HepG2 (cell line): ENCODE data around the gene CYP27B1. TPM values are rescaled to one million over a fixed set of nuclear protein-coding genes. Genes with fewer than 3 reads are reported as not detected.

Experiments
- ATF7-NPFF ChIP-seq: sonication (generic); formaldehyde crosslinking; IDR thresholded peaks from 2 replicates; pipeline ENCODE4 v1.8.1; 2023; ENCODE audit warnings: mild to moderate bottlenecking, low read depth, missing genetic modification reagents, moderate library complexity
- CEBPB ChIP-seq: IDR thresholded peaks from 2 replicates; pipeline ENCODE4 v1.6.1; 2011; ENCODE audit warnings: low read depth, low read length, improper control_type of control experiment, borderline replicate concordance
- GABPA ChIP-seq, 2 experiments: IDR thresholded peaks; 2 replicates each; pipeline ENCODE4 v1.6.1; 2011 to 2016; ENCODE audit warnings: low read depth in 2 of 2, low read length in 1 of 2, missing biosample characterization in 1 of 2, missing genetic modification characterization in 1 of 2
- HNF4A ChIP-seq: sonication (generic); formaldehyde crosslinking; IDR thresholded peaks from 2 replicates; pipeline ENCODE4 v1.4.0; 2020; ENCODE audit warnings: missing genetic modification reagents
- HNRNPK ChIP-seq: fragments of 200-400 bp; formaldehyde crosslinking; IDR thresholded peaks from 2 replicates; pipeline ENCODE4 v1.6.1; 2018; ENCODE audit warnings: low read length, low read depth, moderate library complexity, mild to moderate bottlenecking; ENCODE audit not compliant: poor library complexity, severe bottlenecking
- HOXA5 ChIP-seq: sonication (generic); formaldehyde crosslinking; IDR thresholded peaks from 2 replicates; pipeline ENCODE4 v1.4.0; 2020; ENCODE audit warnings: missing genetic modification reagents
- HOXD1 ChIP-seq: sonication (generic); formaldehyde crosslinking; IDR thresholded peaks from 2 replicates; pipeline ENCODE4 v1.5.0; 2020; ENCODE audit warnings: missing genetic modification reagents
- KLF16 ChIP-seq, 2 experiments: sonication (generic) in 1 of 2; formaldehyde crosslinking in 1 of 2; IDR thresholded peaks; 2 replicates each; pipeline versions ENCODE4 v1.6.1 to v1.8.0; 2016 to 2023; ENCODE audit warnings: missing genetic modification reagents in 2 of 2, missing compliant biosample characterization in 1 of 2
- KLF6 ChIP-seq: IDR thresholded peaks from 2 replicates; pipeline ENCODE4 v1.8.0; 2016; ENCODE audit warnings: missing biosample characterization, missing genetic modification reagents
- RNF219 ChIP-seq: sonication (generic); formaldehyde crosslinking; IDR thresholded peaks from 2 replicates; pipeline ENCODE4 v1.5.0; 2020; ENCODE audit warnings: mild to moderate bottlenecking, missing genetic modification reagents
- SIN3A ChIP-seq: IDR thresholded peaks from 2 replicates; pipeline ENCODE4 v1.6.1; 2011; ENCODE audit warnings: low read depth, mild to moderate bottlenecking, control low read depth, low read length, borderline replicate concordance
- SMARCC2 ChIP-seq: fragments of 450-650 bp; IDR thresholded peaks from 2 replicates; pipeline ENCODE4 v1.6.1; 2017; ENCODE audit warnings: antibody characterized with exemption, mild to moderate bottlenecking
- SUZ12 ChIP-seq: fragments of 150-350 bp; IDR thresholded peaks from 2 replicates; pipeline ENCODE4 v1.6.1; 2014; ENCODE audit warnings: low read depth, low read length
- TAF15 ChIP-seq: fragments of 200-400 bp; formaldehyde crosslinking; IDR thresholded peaks from one replicate; pipeline ENCODE4 v1.6.1; 2018; ENCODE audit warnings: mild to moderate bottlenecking, low read depth, low read length; ENCODE audit not compliant: poor library complexity, severe bottlenecking
- TCF7 ChIP-seq: sonication (generic); IDR thresholded peaks from 2 replicates; pipeline ENCODE4 v1.6.1; 2016; ENCODE audit warnings: antibody characterized with exemption, low read depth
- TOPORS ChIP-seq: sonication (generic); formaldehyde crosslinking; IDR thresholded peaks from 2 replicates; pipeline ENCODE4 v1.8.0; 2023; ENCODE audit warnings: mild to moderate bottlenecking, missing genetic modification reagents
- YY1 ChIP-seq: IDR thresholded peaks from 2 replicates; pipeline ENCODE4 v1.6.1; 2011; ENCODE audit warnings: low read length, low read depth, moderate library complexity, mild to moderate bottlenecking; ENCODE audit not compliant: insufficient read depth, insufficient replicate concordance
- ZNF260 ChIP-seq: sonication (generic); formaldehyde crosslinking; IDR thresholded peaks from 2 replicates; pipeline ENCODE4 v1.4.0; 2020; ENCODE audit warnings: missing genetic modification reagents, low read depth, mild to moderate bottlenecking, borderline replicate concordance
- ZNF432 ChIP-seq: sonication (generic); formaldehyde crosslinking; IDR thresholded peaks from 2 replicates; pipeline ENCODE4 v1.5.0; 2020; ENCODE audit warnings: missing genetic modification reagents, mild to moderate bottlenecking, borderline replicate concordance
- ZNF451 ChIP-seq: sonication (generic); formaldehyde crosslinking; IDR thresholded peaks from 2 replicates; pipeline ENCODE4 v1.5.0; 2020; ENCODE audit warnings: mild to moderate bottlenecking, missing genetic modification reagents
- ZNF598 ChIP-seq: sonication (generic); formaldehyde crosslinking; IDR thresholded peaks from 2 replicates; pipeline ENCODE4 v1.5.1; 2020; ENCODE audit warnings: mild to moderate bottlenecking, missing genetic modification reagents, borderline replicate concordance
- ZNF841 ChIP-seq: sonication (generic); formaldehyde crosslinking; IDR thresholded peaks from 2 replicates; pipeline ENCODE4 v1.8.1; 2023; ENCODE audit warnings: missing genetic modification reagents, borderline replicate concordance
- ZSCAN29 ChIP-seq: sonication (generic); formaldehyde crosslinking; conservative IDR thresholded peaks from 2 replicates; pipeline ENCODE4 v1.4.0; 2020; ENCODE audit warnings: mild to moderate bottlenecking, missing genetic modification reagents
- polyA plus RNA-seq, 8 experiments: library from polyadenylated mRNA; depleted of rRNA in 3 of 8; stranded (reverse) in 7 of 8; unstranded in 1 of 8; fragments of >200 nt; fragmentation: Illumina TruSeq in 4 of 8; extraction: Trizol in 4 of 8; gene quantifications; 2 replicates each; pipeline versions ENCODE4 v1.2.1 to v1.2.3, GENCODE V29; 2011 to 2016; ENCODE audit warnings: low read depth in 4 of 8, missing spikeins in 1 of 8, mixed read lengths in 1 of 8; ENCODE audit not compliant: insufficient read depth in 1 of 8
- total RNA-seq, 5 experiments: library from RNA; depleted of rRNA; stranded (reverse); fragments of >200 nt; fragmentation: Illumina TruSeq; extraction: Trizol; gene quantifications; 2 replicates each; pipeline ENCODE4 v1.2.3, GENCODE V29; 2016; ENCODE audit warnings: low read depth in 1 of 5

Gene CYP27B1
- total and polyA plus RNA-seq, 2 of the 13 experiments (the other 11 are each of a cell fraction or from before 2014, with no cell fraction given), result 2.3 to 3.0 TPM

DNA sequence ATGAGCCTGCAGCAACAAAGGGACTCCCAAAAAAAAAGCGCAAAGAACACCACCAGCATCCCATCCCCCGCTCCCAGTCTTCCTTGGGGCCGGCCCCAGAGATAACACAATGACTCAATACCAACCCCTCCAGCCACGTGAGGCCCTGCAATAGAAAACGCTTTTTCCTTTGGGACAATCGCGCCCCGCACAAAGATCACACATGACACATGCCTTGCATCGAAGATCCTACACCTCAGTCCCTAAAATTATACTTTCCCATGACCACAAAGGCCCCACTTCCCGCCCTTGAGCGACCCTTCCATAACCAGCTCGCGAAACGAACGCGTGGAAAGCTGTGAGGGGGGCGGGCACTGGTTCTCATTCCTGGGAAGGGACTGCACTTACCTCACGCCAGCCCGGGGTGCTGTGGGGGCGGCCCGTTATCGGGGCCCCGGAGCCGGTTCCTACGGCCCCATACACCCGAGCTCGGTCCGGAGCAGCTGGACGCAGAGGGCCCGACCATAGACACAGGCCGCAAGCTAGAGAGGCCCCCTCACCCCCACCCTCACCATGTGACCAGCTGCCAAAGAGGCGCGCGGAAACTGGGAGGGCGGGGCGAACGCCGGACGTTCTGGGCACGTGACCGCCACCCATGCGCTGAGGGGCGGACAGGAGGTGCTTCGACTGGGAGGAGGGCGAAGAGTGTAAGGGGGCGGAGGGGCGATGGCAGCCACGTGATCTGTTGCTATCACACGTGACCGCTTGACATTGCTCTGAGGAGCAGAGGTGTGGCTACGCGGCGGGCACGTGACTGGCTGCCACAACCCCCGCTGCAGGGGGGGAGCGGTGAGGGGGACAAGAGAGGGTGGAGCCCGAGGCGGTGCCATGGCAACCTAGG lies 14.8 kb downstream of the CYP27B1 start, which contains the start of gene CDK4 (continued):
- TF ChIP-seq RNF219 (no peak), SUZ12 (no peak), CEBPB (no peak), HOXA5 (CRISPR knock-in tag) (0 out of 2 replicates have a peak, but pooled peaks have one; percentile 63), SIN3A (peak; percentile 86; the same call in 1 of the 2 replicates), ZSCAN29 (no peak), YY1 (peak; percentile 71), ZNF598 (CRISPR knock-in tag) (peak; percentile 74; the same call in 1 of the 2 replicates), HOXD1 (CRISPR knock-in tag) (peak; percentile 81; the same call in 1 of the 2 replicates), ZNF841 (CRISPR knock-in tag) (no peak), ATF7-NPFF (peak; percentile 90), GABPA (IDR thresholded peaks at IDR 0.05; ENCODE audit: low read depth, low read length) (peak; percentile 71), GABPA (CRISPR knock-in tag; IDR thresholded peaks at IDR 0.05; ENCODE audit: low read depth) (peak; percentile 91), HNRNPK (peak; percentile 86), ZNF260 (CRISPR knock-in tag) (no peak), ZNF451 (CRISPR knock-in tag) (peak; percentile 82), TOPORS (CRISPR knock-in tag) (peak; percentile 50; the same call in 1 of the 2 replicates), ZNF432 (no peak), KLF6 (CRISPR knock-in tag) (peak; percentile 82), KLF16 (CRISPR knock-in tag; IDR thresholded peaks at IDR 0.05) (peak; percentile 48 to 94; a peak in 2 of 4 replicates), TCF7 (no peak), SMARCC2 (no peak), HNF4A (CRISPR knock-in tag) (no peak), TAF15 (peak; percentile 99)
